HepG2 (cell line): ENCODE data around the gene NPB. TPM values are rescaled to one million over a fixed set of nuclear protein-coding genes. Genes with fewer than 3 reads are reported as not detected.
A peak's percentile ranks its signal among the peaks of the same experiment; 100 is the strongest.

Experiments used
- BRD4 ChIP-seq: sonication (generic); formaldehyde crosslinking; IDR thresholded peaks from 2 replicates; pipeline ENCODE4 v1.4.0; 2020; ENCODE audit warnings: missing genetic modification reagents
- CBX2 ChIP-seq, 2 experiments: fragments of 200-600 bp in 1 of 2; sonication (generic); formaldehyde crosslinking in 1 of 2; IDR thresholded peaks; 2 replicates each; pipeline versions ENCODE4 v1.7.0 to v1.8.1; 2018 to 2022; ENCODE audit warnings: low read depth in 2 of 2, low read length in 1 of 2, mild to moderate bottlenecking in 1 of 2, missing genetic modification reagents in 1 of 2
- CSRNP2 ChIP-seq: sonication (generic); formaldehyde crosslinking; conservative IDR thresholded peaks from 2 replicates; pipeline ENCODE4 v1.8.0; 2022; ENCODE audit warnings: low read depth, missing genetic modification reagents
- GFI1 ChIP-seq: sonication (generic); formaldehyde crosslinking; IDR thresholded peaks from 2 replicates; pipeline ENCODE4 v1.5.0; 2020; ENCODE audit warnings: missing genetic modification reagents, mild to moderate bottlenecking, borderline replicate concordance
- NFIB ChIP-seq: sonication (generic); formaldehyde crosslinking; IDR thresholded peaks from 2 replicates; pipeline ENCODE4 v1.9.0; 2021; ENCODE audit warnings: missing genetic modification reagents, mild to moderate bottlenecking, borderline replicate concordance
- POGK ChIP-seq: sonication (generic); formaldehyde crosslinking; conservative IDR thresholded peaks from 2 replicates; pipeline ENCODE4 v1.8.0; 2022; ENCODE audit warnings: mild to moderate bottlenecking, moderate library complexity, missing genetic modification reagents
- PRDM4 ChIP-seq: sonication (generic); formaldehyde crosslinking; IDR thresholded peaks from 2 replicates; pipeline ENCODE4 v1.9.0; 2021; ENCODE audit warnings: missing genetic modification reagents, borderline replicate concordance
- SETDB1 ChIP-seq: sonication (generic); formaldehyde crosslinking; IDR thresholded peaks from 2 replicates; pipeline ENCODE4 v1.5.1; 2020; ENCODE audit warnings: missing genetic modification reagents, mild to moderate bottlenecking, borderline replicate concordance
- STAT6 ChIP-seq: sonication (generic); formaldehyde crosslinking; IDR thresholded peaks from 2 replicates; pipeline ENCODE4 v1.4.0; 2020; ENCODE audit warnings: missing genetic modification reagents, mild to moderate bottlenecking, borderline replicate concordance
- TBX3 ChIP-seq: fragments of 450-650 bp; IDR thresholded peaks from 2 replicates; pipeline ENCODE4 v1.6.1; 2017; ENCODE audit warnings: antibody characterized with exemption, mild to moderate bottlenecking, inconsistent platforms, borderline replicate concordance
- TCF12 ChIP-seq, 2 experiments: fragments of 450-650 bp in 1 of 2; sonication (generic) in 1 of 2; formaldehyde crosslinking in 1 of 2; IDR thresholded peaks; 2 replicates each; pipeline versions ENCODE4 v1.6.1 to v1.8.0; 2017 to 2022; ENCODE audit warnings: antibody characterized with exemption in 1 of 2, mild to moderate bottlenecking in 1 of 2, missing genetic modification reagents in 1 of 2, moderate library complexity in 1 of 2
- TOPORS ChIP-seq: sonication (generic); formaldehyde crosslinking; IDR thresholded peaks from 2 replicates; pipeline ENCODE4 v1.8.0; 2023; ENCODE audit warnings: mild to moderate bottlenecking, missing genetic modification reagents
- ZNF362 ChIP-seq: sonication (generic); formaldehyde crosslinking; IDR thresholded peaks from 2 replicates; pipeline ENCODE4 v1.4.0; 2020; ENCODE audit warnings: missing genetic modification reagents, mild to moderate bottlenecking, borderline replicate concordance
- ZNF432 ChIP-seq: sonication (generic); formaldehyde crosslinking; IDR thresholded peaks from 2 replicates; pipeline ENCODE4 v1.5.0; 2020; ENCODE audit warnings: missing genetic modification reagents, mild to moderate bottlenecking, borderline replicate concordance
- ZNF441 ChIP-seq: sonication (generic); formaldehyde crosslinking; IDR thresholded peaks from 2 replicates; pipeline ENCODE4 v1.7.0; 2021; ENCODE audit warnings: missing genetic modification reagents, borderline replicate concordance
- ZNF878 ChIP-seq: sonication (generic); formaldehyde crosslinking; IDR thresholded peaks from 2 replicates; pipeline ENCODE4 v1.8.1; 2023; ENCODE audit warnings: mild to moderate bottlenecking, missing genetic modification reagents, moderate library complexity
- polyA plus RNA-seq, 8 experiments: library from polyadenylated mRNA; depleted of rRNA in 3 of 8; stranded (reverse) in 7 of 8; unstranded in 1 of 8; fragments of >200 nt; fragmentation: Illumina TruSeq in 4 of 8; extraction: Trizol in 4 of 8; gene quantifications; 2 replicates each; pipeline versions ENCODE4 v1.2.1 to v1.2.3, GENCODE V29; 2011 to 2016; ENCODE audit warnings: low read depth in 4 of 8, missing spikeins in 1 of 8, mixed read lengths in 1 of 8; ENCODE audit not compliant: insufficient read depth in 1 of 8
- total RNA-seq, 5 experiments: library from RNA; depleted of rRNA; stranded (reverse); fragments of >200 nt; fragmentation: Illumina TruSeq; extraction: Trizol; gene quantifications; 2 replicates each; pipeline ENCODE4 v1.2.3, GENCODE V29; 2016; ENCODE audit warnings: low read depth in 1 of 5

NPB gene
- total and polyA plus RNA-seq, 2 of the 13 experiments (the other 11 are each of a cell fraction or from before 2014, with no cell fraction given) = 0.11 to 0.93 TPM

GRCh38 chr17:81860756-81861568 is 41.1 kb upstream of the NPB start (continued):
- no peak for TF ChIP-seq PRDM4 (CRISPR knock-in tag)
- peak; percentile 93 for TF ChIP-seq TBX3
- no peak for TF ChIP-seq SETDB1 (CRISPR knock-in tag)
- no peak for TF ChIP-seq CSRNP2 (CRISPR knock-in tag)
- TF ChIP-seq STAT6 = no peak; the same call in 1 of the 2 replicates
- peak; percentile 95 for TF ChIP-seq POGK (CRISPR knock-in tag)
- TF ChIP-seq BRD4 = peak; percentile 99
- TF ChIP-seq ZNF362 (CRISPR knock-in tag) = peak; percentile 74; the same call in 1 of the 2 replicates
- TF ChIP-seq GFI1 (CRISPR knock-in tag) = no peak
- 0 out of 2 replicates have a peak, but pooled peaks have one; percentile 14 for TF ChIP-seq TOPORS (CRISPR knock-in tag)
- peak; percentile 82; the same call in 1 of the 2 replicates for TF ChIP-seq ZNF878 (CRISPR knock-in tag)
- TF ChIP-seq CBX2 (IDR thresholded peaks at IDR 0.05; ENCODE audit: low read depth, low read length) = no peak
- 0 out of 2 replicates have a peak, but pooled peaks have one; percentile 74 for TF ChIP-seq CBX2 (CRISPR knock-in tag; IDR thresholded peaks at IDR 0.05; ENCODE audit: low read depth)
- TF ChIP-seq ZNF441 = peak; percentile 33; the same call in 1 of the 2 replicates
- TF ChIP-seq TCF12 (IDR thresholded peaks at IDR 0.05) = no peak
- TF ChIP-seq TCF12 (CRISPR knock-in tag; IDR thresholded peaks at IDR 0.05) = peak; percentile 91
- no peak for TF ChIP-seq ZNF432 (CRISPR knock-in tag)
- TF ChIP-seq NFIB (CRISPR knock-in tag) = no peak
